Peyer's patch (tissue), 4 donors: ENCODE data around the gene GAK.

Experiments used
- POLR2A ChIP-seq, 2 donors: fragments of 450-650 bp; IDR thresholded peaks; one replicate each; pipeline ENCODE4 v1.5.1; 2017; ENCODE audit warnings: antibody characterized with exemption in 2 of 2, mild to moderate bottlenecking in 2 of 2, moderate library complexity in 2 of 2
- TF ChIP-seq, protein P1 (sequence below), 6 experiments: fragments of 450-650 bp in 4 of 6; fragments of 200-600 bp in 2 of 6; sonication (generic) in 1 of 6; IDR thresholded peaks; one replicate each; pipeline ENCODE4 v1.5.1; 2017 to 2019; ENCODE audit warnings: antibody characterized with exemption in 6 of 6, mild to moderate bottlenecking in 3 of 6, moderate library complexity in 1 of 6

GRCh38 chr4:917466-917865 is 14.7 kb downstream of the GAK start:
- TF ChIP-seq, protein P1, sequence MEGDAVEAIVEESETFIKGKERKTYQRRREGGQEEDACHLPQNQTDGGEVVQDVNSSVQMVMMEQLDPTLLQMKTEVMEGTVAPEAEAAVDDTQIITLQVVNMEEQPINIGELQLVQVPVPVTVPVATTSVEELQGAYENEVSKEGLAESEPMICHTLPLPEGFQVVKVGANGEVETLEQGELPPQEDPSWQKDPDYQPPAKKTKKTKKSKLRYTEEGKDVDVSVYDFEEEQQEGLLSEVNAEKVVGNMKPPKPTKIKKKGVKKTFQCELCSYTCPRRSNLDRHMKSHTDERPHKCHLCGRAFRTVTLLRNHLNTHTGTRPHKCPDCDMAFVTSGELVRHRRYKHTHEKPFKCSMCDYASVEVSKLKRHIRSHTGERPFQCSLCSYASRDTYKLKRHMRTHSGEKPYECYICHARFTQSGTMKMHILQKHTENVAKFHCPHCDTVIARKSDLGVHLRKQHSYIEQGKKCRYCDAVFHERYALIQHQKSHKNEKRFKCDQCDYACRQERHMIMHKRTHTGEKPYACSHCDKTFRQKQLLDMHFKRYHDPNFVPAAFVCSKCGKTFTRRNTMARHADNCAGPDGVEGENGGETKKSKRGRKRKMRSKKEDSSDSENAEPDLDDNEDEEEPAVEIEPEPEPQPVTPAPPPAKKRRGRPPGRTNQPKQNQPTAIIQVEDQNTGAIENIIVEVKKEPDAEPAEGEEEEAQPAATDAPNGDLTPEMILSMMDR (IDR thresholded peaks at IDR 0.05), result no peak
- no peak for TF ChIP-seq POLR2A (IDR thresholded peaks at IDR 0.05)
